CD4-positive, alpha-beta T cell (primary cell): ENCODE data around the gene SEMA4B. TPM values are rescaled to one million over a fixed set of nuclear protein-coding genes. Genes with fewer than 3 reads are reported as not detected.

Experiments
- ATAC-seq: fragments of 200-7000 bp; cut with Tn5 transposase; one replicate; pipeline ENCODE4 v1.10.0; 2022; ENCODE audit warnings: mild to moderate bottlenecking; ENCODE audit not compliant: poor library complexity
- CTCF ChIA-PET: fragments of 350-600 bp; sonication (Branson Sonifier 250); formaldehyde crosslinking; loops from one replicate; lab custom pipeline; 2021; ENCODE audit warnings: antibody characterized with exemption, inconsistent platforms; lab: Charles Lee
- POLR2A ChIA-PET: fragments of 350-600 bp; sonication (Branson Sonifier 250); formaldehyde crosslinking; loops from one replicate; lab custom pipeline; 2021; ENCODE audit warnings: antibody characterized with exemption, inconsistent platforms; lab: Charles Lee
- DNase-seq, 14 experiments: peaks; one replicate each; pipeline ENCODE4 v3.0.0-alpha.2; 2013 to 2020; ENCODE audit warnings: mixed read lengths in 2 of 14
- H3K27ac ChIP-seq, 2 donors: one replicate each; pipeline versions ENCODE4 v1.5.1 to v1.7.0; 2013; ENCODE audit warnings: low read length in 2 of 2, low read depth in 1 of 2, mild to moderate bottlenecking in 1 of 2
- H3K27me3 ChIP-seq, 2 experiments: 1 replicate in 1 of 2; 2 replicates in 1 of 2; pipeline versions ENCODE4 v1.6.1 to v1.7.0; 2013; ENCODE audit warnings: low read length in 2 of 2, control low read depth in 1 of 2, mild to moderate bottlenecking in 1 of 2, moderate library complexity in 1 of 2; ENCODE audit not compliant: insufficient read depth in 2 of 2, control insufficient read depth in 1 of 2
- H3K36me3 ChIP-seq: one replicate; pipeline ENCODE4 v1.6.1; 2013; ENCODE audit warnings: low read length, control low read depth; ENCODE audit not compliant: insufficient read depth
- H3K4me1 ChIP-seq: one replicate; pipeline ENCODE4 v1.6.1; 2013; ENCODE audit warnings: low read length, control low read depth; ENCODE audit not compliant: insufficient read depth
- H3K4me3 ChIP-seq: one replicate; pipeline ENCODE4 v1.5.1; 2013; ENCODE audit warnings: mild to moderate bottlenecking, low read length, moderate library complexity
- H3K9me3 ChIP-seq, 2 experiments: 1 replicate in 1 of 2; 2 replicates in 1 of 2; pipeline versions ENCODE4 v1.6.1 to v1.7.0; 2013; ENCODE audit warnings: low read length in 2 of 2, mild to moderate bottlenecking in 2 of 2, control low read depth in 1 of 2, moderate library complexity in 1 of 2; ENCODE audit not compliant: control insufficient read depth in 1 of 2, insufficient read depth in 1 of 2
- H3K27ac Mint-ChIP-seq: one replicate; pipeline ENCODE4 v1.8.0; 2020; ENCODE audit warnings: mixed read lengths
- H3K27me3 Mint-ChIP-seq: one replicate; pipeline ENCODE4 v1.8.0; 2021; ENCODE audit warnings: mixed read lengths
- H3K36me3 Mint-ChIP-seq: one replicate; pipeline ENCODE4 v1.8.0; 2021; ENCODE audit warnings: low read depth, mixed read lengths
- H3K4me1 Mint-ChIP-seq: one replicate; pipeline ENCODE4 v1.8.0; 2021; ENCODE audit warnings: low read depth, mixed read lengths
- H3K4me3 Mint-ChIP-seq: one replicate; pipeline ENCODE4 v1.8.0; 2020; ENCODE audit warnings: mild to moderate bottlenecking, mixed read lengths
- H3K9me3 Mint-ChIP-seq: one replicate; pipeline ENCODE4 v1.8.0; 2020; ENCODE audit warnings: mixed read lengths
- CTCF ChIP-seq: fragments of 200-600 bp; IDR thresholded peaks from one replicate; pipeline ENCODE4 v1.8.0; 2022; ENCODE audit warnings: antibody characterized with exemption, mild to moderate bottlenecking
- intact Hi-C, 2 experiments: fragments of 100-400 bp; cut with DNase I in 1 of 2; cut with micrococcal nuclease in 1 of 2; formaldehyde crosslinking; loops; one replicate each; pipeline versions ENCODE4 v1.15.1 to v1.9.0; 2023 to 2025; cut with DNase I, micrococcal nuclease
- total RNA-seq, 174 experiments: library from RNA in 2 of 174; stranded (reverse) in 2 of 174; gene quantifications; one replicate each; pipeline ENCODE4 v1.2.3 and lab custom pipeline; 2021 to 2026

The SEMA4B gene
- total RNA-seq, 2 experiments from 2014 or later: 8.0 to 9.5 TPM

GRCh38 chr15:90178468-90179435 lies 22.4 kb upstream of the SEMA4B start:
- Histone ChIP-seq H3K27ac (no peak overlapping the region), H3K27me3 (no peaks in the 10 kb centered on the region), H3K36me3 (no peaks in the 10 kb centered on the region), H3K9me3 (no peaks in the 10 kb centered on the region), H3K4me1 (peaks cover 15% of the 10 kb centered on the region), H3K4me3 (no peak overlapping the region)
- TF ChIP-seq CTCF: no peak
- Mint-ChIP-seq H3K4me1 (peaks cover under 1% of the 10 kb centered on the region), H3K27me3 (no peaks in the 10 kb centered on the region), H3K4me3 (no peak overlapping the region), H3K9me3 (no peaks in the 10 kb centered on the region), H3K27ac (no peak overlapping the region), H3K36me3 (no peaks in the 10 kb centered on the region)
- CTCF ChIA-PET: no interaction called here
- DNase-seq: no peak
- ATAC-seq: no peak
- intact Hi-C loops: no loop called here
- POLR2A ChIA-PET: interaction anchor here (0.6 to 1.3 kb wide), 2 partner anchors 8 to 55 kb away, joined by 3 to 4 read pairs; partner anchors contain the start of gene CIB1

GRCh38 chr15:90181776-90182175 lies 19.4 kb upstream of the SEMA4B start:
- no peak overlapping the region for H3K4me3 ChIP-seq
- CTCF ChIA-PET: no interaction called here
- DNase-seq: no peak
- no peaks in the 10 kb centered on the region for H3K36me3 ChIP-seq
- POLR2A ChIA-PET: no interaction called here
- peaks cover 32% of the 10 kb centered on the region for H3K4me1 ChIP-seq
- Mint-ChIP-seq H3K4me1 (peaks cover 13% of the 10 kb centered on the region), H3K36me3 (no peaks in the 10 kb centered on the region), H3K27me3 (no peaks in the 10 kb centered on the region), H3K4me3 (peak overlapping the region; percentile 34), H3K27ac (peak overlapping the region; percentile 9), H3K9me3 (no peaks in the 10 kb centered on the region)
- H3K27ac ChIP-seq: no peak overlapping the region
- ATAC-seq: no peak
- H3K27me3 ChIP-seq: no peaks in the 10 kb centered on the region
- no peak for TF ChIP-seq CTCF
- H3K9me3 ChIP-seq: no peaks in the 10 kb centered on the region
- intact Hi-C loops: no loop called here

GRCh38 chr15:90184119-90184785 lies 16.9 kb upstream of the SEMA4B start:
- Histone ChIP-seq H3K36me3 (no peaks in the 10 kb centered on the region), H3K4me1 (peaks cover 21% of the 10 kb centered on the region), H3K27me3 (no peaks in the 10 kb centered on the region), H3K9me3 (no peaks in the 10 kb centered on the region), H3K27ac (no peak overlapping the region), H3K4me3 (peak overlapping the region; percentile 63)
- CTCF ChIA-PET: no interaction called here
- Mint-ChIP-seq H3K27ac (peak overlapping the region; percentile 54), H3K36me3 (no peaks in the 10 kb centered on the region), H3K9me3 (no peaks in the 10 kb centered on the region), H3K4me1 (peaks cover 13% of the 10 kb centered on the region), H3K27me3 (no peaks in the 10 kb centered on the region), H3K4me3 (peak overlapping the region; percentile 78)
- POLR2A ChIA-PET: interaction anchor here (1.5 kb wide), 1 partner anchor 17 kb away, joined by 5 read pairs; the partner anchor contains the start of gene SEMA4B
- TF ChIP-seq CTCF: no peak
- peak; percentile 51 for ATAC-seq
- intact Hi-C loops: no loop called here
- DNase-seq: peak in 4 of 14 experiments; percentile 12 to 38 (median 26)
